ENCODE data around the gene CHCHD4.

- TF ChIP-seq POLR2AphosphoS5 (IDR thresholded peaks at IDR 0.05; ENCODE audit: low read depth, low read length) (no peak), USF2 (IDR thresholded peaks at IDR 0.05; ENCODE audit: borderline replicate concordance, low read depth, low read length) (no peak), RAD21 (IDR thresholded peaks at IDR 0.05; ENCODE audit: low read length) (no peak), JUND (IDR thresholded peaks at IDR 0.05) (no peak), EP300 (IDR thresholded peaks at IDR 0.05; ENCODE audit: borderline replicate concordance in 1 of 2, low read depth in 1 of 2, low read length in 1 of 2) (no peak), RFX5 (IDR thresholded peaks at IDR 0.05; ENCODE audit: low read length) (no peak), TCF12 (IDR thresholded peaks at IDR 0.05) (no peak), CHD2 (IDR thresholded peaks at IDR 0.05; ENCODE audit: low read length, partially characterized antibody) (no peak)
- TF ChIP-seq, protein P1, sequence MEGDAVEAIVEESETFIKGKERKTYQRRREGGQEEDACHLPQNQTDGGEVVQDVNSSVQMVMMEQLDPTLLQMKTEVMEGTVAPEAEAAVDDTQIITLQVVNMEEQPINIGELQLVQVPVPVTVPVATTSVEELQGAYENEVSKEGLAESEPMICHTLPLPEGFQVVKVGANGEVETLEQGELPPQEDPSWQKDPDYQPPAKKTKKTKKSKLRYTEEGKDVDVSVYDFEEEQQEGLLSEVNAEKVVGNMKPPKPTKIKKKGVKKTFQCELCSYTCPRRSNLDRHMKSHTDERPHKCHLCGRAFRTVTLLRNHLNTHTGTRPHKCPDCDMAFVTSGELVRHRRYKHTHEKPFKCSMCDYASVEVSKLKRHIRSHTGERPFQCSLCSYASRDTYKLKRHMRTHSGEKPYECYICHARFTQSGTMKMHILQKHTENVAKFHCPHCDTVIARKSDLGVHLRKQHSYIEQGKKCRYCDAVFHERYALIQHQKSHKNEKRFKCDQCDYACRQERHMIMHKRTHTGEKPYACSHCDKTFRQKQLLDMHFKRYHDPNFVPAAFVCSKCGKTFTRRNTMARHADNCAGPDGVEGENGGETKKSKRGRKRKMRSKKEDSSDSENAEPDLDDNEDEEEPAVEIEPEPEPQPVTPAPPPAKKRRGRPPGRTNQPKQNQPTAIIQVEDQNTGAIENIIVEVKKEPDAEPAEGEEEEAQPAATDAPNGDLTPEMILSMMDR (IDR thresholded peaks at IDR 0.05): no peak
- TF ChIP-seq, protein P2, sequence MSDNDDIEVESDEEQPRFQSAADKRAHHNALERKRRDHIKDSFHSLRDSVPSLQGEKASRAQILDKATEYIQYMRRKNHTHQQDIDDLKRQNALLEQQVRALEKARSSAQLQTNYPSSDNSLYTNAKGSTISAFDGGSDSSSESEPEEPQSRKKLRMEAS (IDR thresholded peaks at IDR 0.05; ENCODE audit: low read depth): no peak
- TF ChIP-seq, protein P3, sequence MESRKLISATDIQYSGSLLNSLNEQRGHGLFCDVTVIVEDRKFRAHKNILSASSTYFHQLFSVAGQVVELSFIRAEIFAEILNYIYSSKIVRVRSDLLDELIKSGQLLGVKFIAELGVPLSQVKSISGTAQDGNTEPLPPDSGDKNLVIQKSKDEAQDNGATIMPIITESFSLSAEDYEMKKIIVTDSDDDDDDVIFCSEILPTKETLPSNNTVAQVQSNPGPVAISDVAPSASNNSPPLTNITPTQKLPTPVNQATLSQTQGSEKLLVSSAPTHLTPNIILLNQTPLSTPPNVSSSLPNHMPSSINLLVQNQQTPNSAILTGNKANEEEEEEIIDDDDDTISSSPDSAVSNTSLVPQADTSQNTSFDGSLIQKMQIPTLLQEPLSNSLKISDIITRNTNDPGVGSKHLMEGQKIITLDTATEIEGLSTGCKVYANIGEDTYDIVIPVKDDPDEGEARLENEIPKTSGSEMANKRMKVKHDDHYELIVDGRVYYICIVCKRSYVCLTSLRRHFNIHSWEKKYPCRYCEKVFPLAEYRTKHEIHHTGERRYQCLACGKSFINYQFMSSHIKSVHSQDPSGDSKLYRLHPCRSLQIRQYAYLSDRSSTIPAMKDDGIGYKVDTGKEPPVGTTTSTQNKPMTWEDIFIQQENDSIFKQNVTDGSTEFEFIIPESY (IDR thresholded peaks at IDR 0.05; ENCODE audit: borderline replicate concordance, low read depth): no peak
- TF ChIP-seq, protein P4, sequence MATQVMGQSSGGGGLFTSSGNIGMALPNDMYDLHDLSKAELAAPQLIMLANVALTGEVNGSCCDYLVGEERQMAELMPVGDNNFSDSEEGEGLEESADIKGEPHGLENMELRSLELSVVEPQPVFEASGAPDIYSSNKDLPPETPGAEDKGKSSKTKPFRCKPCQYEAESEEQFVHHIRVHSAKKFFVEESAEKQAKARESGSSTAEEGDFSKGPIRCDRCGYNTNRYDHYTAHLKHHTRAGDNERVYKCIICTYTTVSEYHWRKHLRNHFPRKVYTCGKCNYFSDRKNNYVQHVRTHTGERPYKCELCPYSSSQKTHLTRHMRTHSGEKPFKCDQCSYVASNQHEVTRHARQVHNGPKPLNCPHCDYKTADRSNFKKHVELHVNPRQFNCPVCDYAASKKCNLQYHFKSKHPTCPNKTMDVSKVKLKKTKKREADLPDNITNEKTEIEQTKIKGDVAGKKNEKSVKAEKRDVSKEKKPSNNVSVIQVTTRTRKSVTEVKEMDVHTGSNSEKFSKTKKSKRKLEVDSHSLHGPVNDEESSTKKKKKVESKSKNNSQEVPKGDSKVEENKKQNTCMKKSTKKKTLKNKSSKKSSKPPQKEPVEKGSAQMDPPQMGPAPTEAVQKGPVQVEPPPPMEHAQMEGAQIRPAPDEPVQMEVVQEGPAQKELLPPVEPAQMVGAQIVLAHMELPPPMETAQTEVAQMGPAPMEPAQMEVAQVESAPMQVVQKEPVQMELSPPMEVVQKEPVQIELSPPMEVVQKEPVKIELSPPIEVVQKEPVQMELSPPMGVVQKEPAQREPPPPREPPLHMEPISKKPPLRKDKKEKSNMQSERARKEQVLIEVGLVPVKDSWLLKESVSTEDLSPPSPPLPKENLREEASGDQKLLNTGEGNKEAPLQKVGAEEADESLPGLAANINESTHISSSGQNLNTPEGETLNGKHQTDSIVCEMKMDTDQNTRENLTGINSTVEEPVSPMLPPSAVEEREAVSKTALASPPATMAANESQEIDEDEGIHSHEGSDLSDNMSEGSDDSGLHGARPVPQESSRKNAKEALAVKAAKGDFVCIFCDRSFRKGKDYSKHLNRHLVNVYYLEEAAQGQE (IDR thresholded peaks at IDR 0.05; ENCODE audit: low read depth, low read length): no peak
These were observed 61.5 kb downstream of the CHCHD4 start for GRCh38 chr3:14063152-14063551.
